Cerebellar nuclear complex (tissue), 1 donor: ENCODE measurements around the gene TGM6.

Experiments
- DNase-seq, 2 experiments: peaks; one replicate each; lab custom pipeline; 2025; lab: John Stamatoyannopoulos, UW

The TGM6 gene

DNA sequence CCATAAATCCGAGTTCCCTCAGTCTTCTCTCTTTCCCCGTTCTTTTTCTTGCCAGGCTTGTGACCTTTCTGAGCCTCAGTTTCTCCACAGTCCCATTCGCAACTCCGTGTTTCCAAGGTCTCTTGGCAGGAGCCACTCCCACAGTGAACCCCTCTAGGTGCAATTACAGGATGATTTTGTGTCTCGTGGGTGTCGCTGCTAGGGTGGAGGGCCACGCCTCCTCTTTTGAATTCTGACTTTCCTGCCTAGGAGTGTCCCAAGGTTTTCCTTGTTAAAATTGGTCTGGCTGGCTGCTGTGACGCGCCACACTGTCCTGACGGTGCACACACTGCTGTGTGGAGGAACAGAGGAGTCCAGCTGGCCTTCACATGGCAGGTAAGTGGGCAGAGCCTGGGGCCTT, at the start of gene TGM6:
TSS of gene TGM6 (plus strand) at position 301 of the 400 bp plus-strand sequence. CDS start at position 369, 68 bp downstream.
- no peak for DNase-seq

DNA sequence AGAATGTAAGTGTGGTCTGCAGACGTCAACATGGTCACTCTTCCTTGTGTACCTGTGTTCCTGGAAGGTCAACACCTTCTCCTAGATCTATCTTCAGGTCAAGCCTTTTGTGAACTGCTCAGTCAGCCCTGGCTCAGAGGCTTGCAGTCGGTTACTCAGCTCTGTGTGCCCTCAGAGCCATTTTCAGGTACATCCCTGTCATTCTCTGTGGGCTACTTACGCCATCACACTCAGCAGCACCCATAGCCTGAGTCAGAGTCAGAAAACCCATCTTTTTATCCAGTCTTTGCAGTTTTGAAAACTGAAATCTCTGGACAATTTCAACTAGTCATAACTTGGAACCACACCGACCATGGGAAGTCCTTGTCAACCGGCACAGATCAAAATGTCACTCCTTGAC, 49.6 kb upstream of the TGM6 start:
- DNase-seq: no peak

DNA sequence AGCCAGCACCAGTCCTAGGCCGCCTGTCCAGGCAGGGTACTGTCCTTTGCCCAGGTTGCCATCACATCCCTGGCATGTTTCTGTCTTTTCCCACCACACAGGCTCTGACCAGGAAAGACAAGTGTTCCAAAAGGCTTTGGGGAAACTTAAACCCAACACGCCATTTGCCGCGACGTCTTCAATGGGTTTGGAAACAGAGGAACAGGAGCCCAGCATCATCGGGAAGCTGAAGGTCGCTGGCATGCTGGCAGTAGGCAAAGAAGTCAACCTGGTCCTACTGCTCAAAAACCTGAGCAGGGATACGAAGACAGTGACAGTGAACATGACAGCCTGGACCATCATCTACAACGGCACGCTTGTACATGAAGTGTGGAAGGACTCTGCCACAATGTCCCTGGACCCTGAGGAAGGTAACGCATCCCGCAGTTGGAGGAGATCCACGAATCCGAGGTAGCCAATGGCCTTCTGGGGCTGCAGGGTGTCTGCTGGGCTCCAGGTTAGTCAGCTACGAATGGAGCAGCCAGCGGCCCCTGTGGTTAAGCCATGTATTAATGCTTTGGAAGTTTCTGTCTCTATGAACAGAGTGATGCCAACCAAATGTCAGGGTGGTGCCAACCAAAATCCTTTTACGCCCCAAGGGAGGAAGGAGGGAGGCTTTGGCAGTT, 48.7 kb upstream of the TGM6 start:
- DNase-seq: no peak

DNA sequence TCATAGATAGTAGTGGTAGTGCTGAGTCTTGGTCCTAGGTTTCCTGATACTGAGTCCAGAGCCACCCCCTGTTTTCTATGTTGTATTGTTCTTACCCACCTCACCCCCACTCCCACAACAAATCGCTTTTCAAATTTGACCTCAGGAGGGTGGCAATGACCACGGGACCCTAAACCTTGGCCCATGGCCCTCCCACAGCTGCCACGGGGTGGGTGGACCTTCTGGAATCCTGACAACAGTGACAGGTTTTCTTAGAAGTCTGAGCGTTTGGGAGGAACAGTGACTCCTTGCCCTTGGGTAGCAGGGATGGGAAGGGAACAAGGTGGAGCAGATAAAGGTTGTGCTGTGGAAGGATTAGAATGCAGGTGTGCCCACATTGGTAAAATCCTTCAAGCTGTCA, 48.0 kb upstream of the TGM6 start:
- DNase-seq: no peak

DNA sequence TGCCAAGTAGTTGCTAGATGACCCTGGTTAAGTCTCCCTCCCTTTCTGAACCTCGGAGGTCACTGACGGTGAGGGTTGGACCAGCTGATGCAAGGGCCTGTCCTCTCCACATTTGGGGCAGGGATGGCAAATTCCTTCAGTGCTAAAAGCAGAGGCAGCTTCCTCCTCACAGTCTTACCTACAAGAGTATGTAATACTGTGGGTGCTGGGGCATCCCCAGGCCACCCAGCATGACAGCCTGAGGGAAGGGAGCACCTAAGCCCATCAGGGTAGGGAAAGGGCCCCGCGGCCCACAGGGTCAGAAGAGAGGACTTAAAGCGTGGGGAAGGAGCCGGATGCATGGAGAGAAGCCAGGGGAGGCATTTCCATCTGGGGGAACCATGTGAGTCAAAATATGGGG, 46.9 kb upstream of the TGM6 start:
- DNase-seq: no peak

DNA sequence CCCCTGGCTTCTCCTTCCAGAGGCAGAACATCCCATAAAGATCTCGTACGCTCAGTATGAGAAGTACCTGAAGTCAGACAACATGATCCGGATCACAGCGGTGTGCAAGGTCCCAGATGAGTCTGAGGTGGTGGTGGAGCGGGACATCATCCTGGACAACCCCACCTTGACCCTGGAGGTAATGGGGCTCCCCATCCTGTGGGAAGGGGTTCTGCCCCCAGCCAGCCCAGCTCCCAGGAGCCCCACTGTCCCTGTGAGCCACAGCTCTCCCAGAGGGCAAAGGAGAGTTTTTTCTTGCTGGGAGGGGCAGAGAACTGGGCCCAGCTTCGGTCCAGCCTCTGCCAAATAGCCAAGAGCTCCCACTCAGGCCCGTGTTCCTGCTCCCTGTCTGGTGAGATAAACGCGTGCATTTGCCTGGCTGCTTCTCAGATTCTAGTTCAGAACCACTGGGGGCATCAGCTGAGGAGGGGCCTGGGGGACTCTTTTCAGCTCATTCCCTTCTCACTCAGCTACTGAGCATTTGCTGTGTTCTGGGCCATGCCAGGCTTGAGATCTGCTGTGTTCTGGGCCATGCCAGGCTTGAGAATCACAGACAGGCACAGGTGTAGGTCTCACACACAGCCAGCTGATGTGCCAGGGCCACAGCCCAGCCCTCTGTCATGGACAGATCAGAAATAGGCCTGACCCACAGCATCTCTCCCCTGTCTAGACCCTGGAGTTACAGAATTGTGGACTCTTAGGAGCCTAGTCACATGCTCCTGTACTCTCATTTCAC, 45.4 kb upstream of the TGM6 start:
- no peak for DNase-seq

GRCh38 chr20:2336471-2336870, 44.2 kb upstream of the TGM6 start:
- no peak for DNase-seq

- DNase-seq: no peak
Observed at GRCh38 chr20:2337142-2337541, 43.6 kb upstream of the TGM6 start.

- no peak for DNase-seq
Observed at GRCh38 chr20:2338411-2339066, 42.2 kb upstream of the TGM6 start.

DNA sequence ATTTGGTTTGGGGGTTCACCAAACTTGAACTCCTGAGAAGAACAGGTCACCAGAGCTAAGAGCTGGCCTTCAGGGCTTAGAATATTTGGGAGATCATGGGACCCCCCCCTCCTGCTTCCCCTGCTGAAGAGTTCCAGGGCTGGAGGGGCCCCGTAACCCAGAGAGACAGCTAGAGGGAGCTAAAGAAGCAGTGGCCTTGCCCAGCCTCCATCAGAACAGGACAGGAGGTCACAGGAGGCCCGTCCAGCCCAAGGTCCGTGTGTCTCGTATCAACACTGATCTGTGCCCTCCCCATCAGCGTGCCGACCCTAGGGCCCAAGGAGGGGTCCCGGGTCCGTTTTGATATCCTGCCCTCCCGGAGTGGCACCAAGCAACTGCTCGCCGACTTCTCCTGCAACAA, 40.6 kb upstream of the TGM6 start:
- no peak for DNase-seq

- DNase-seq: no peak
Observed at GRCh38 chr20:2340823-2341222, 39.9 kb upstream of the TGM6 start.

- no peak for DNase-seq
Observed at GRCh38 chr20:2341336-2341735, 39.4 kb upstream of the TGM6 start.

- DNase-seq: no peak
Observed at GRCh38 chr20:2342243-2342642, 38.5 kb upstream of the TGM6 start.

GRCh38 chr20:2346188-2346587, 34.5 kb upstream of the TGM6 start:
- no peak for DNase-seq

GRCh38 chr20:2348336-2348735, 32.4 kb upstream of the TGM6 start:
- DNase-seq: no peak

DNA sequence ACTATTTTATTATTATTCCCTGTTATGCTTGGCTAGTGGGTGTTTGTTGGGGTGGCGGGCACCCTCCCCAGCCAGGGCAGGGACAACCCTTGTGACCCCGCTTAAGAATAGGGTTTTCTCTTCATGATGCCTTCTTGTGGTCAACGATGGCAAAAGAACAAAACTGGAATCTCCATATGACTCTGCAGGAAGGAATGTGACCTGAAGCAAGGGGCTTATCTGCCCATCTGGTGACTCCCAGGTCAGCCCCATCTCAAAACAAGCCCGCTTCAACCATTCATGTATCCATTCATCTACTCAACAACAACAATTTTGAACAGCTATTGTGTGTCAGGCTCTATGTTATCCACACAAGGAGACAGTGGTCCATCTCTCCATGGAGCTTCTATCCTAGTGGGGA, 30.9 kb upstream of the TGM6 start:
- no peak for DNase-seq

DNA sequence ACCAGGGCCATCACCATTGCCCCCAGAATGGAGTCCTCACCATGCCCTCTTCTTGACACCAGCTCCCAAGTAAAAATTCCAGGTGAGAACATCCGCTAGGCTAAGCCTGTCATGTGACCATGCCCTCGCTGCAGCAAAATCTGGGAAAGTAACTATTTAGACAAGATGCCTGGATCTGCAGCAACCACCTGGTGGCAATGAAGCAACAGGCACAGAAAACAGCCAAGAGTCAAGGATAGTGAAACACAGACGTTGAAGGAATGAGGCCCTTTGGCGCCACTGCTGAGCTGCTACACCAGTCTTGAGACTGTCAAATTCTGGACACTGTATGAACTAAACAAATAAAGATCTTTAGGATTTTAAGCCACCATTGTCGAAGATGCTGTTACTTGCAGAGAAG, 30.1 kb upstream of the TGM6 start:
- DNase-seq: no peak

GRCh38 chr20:2353231-2353630, 27.5 kb upstream of the TGM6 start:
- DNase-seq: no peak

GRCh38 chr20:2357114-2357513, 23.6 kb upstream of the TGM6 start:
- DNase-seq: no peak

DNA sequence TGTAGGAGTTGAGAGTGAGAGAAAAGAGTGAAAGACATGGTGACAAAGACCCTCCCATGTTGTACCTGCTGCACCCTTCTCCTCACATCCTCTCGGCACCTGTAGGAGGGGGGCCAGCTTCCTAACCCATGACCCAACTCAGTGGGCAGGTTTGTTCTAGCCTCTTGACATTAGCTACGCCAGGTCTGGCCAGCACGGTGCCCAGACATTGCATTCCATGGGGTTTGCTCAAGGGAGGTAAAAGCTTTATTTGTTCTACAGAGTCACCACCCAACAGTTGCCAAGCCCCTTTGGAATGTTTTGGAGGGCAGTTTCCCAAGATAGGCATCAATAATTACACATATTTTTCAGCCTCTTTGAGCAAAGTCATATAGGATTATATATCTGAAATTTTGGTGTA, 22.7 kb upstream of the TGM6 start:
- DNase-seq: no peak

DNA sequence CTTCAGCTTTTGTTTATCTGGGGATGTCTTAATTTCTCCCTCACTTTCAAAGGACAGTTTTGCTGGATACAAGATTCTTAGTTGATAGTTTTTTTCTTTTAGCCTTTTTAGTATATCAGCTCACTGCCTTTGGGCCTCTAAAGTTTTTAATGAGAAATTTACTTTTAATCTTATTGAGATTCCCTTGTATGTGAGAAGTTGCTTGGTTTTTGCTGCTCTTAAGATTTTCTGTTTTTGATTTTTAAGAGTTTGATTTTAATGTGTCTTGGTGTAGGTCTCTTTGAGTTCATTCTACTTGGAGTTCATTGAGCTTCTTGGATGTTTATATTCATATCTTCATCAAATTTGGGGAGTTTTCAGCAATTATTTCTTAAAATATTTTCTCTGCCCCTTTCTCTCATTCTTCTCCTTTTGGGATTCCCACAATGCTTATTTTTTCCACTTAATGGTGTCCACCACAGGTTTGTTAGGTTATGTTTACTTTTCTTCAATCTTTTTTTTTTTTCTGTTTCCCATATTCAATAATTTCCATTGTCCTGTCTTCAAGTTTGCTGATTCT, 19.6 kb upstream of the TGM6 start:
- no peak for DNase-seq

GRCh38 chr20:2363187-2363586, 17.5 kb upstream of the TGM6 start:
- no peak for DNase-seq

- no peak for DNase-seq
Observed at GRCh38 chr20:2363587-2363986, 17.1 kb upstream of the TGM6 start.
